K562 (cell line): ENCODE measurements around the gene SH3BP5. TPM values are rescaled to one million over a fixed set of nuclear protein-coding genes. Genes with fewer than 3 reads are reported as not detected.

Source experiments
- ATAC-seq: fragments of 200-7000 bp; cut with Tn5 transposase; 3 replicates; pipeline ENCODE4 v1.9.1; 2020; ENCODE audit warnings: moderate library complexity
- BruUV-seq: library from RNA; stranded (reverse); fragments of 400-500 nt; replicated peaks from 2 replicates; lab custom pipeline; 2021; lab: Mats Ljungman, UMichigan
- CTCF ChIA-PET: fragments of 300-600 bp; formaldehyde crosslinking; extraction: SDS; loops from one replicate; lab custom pipeline; 2021; ENCODE audit warnings: low intra/inter-chr PET ratio; lab: Yijun Ruan, JAX
- POLR2A ChIA-PET: fragments of 300-600, 350-650 bp; sonication (Branson Sonifier 250); formaldehyde crosslinking; extraction: SDS; loops from one replicate; lab custom pipeline; 2021; ENCODE audit warnings: antibody characterized with exemption, inconsistent platforms; lab: Yijun Ruan, JAX
- DNase-seq, 4 experiments: peaks; one replicate each; pipeline versions ENCODE4 v3.0.0 to v3.0.0-alpha.2; 2011 to 2018; ENCODE audit warnings: low spot score in 3 of 4, mixed read lengths in 3 of 4; ENCODE audit errors: extremely low read depth in 1 of 4
- FAIRE-seq: peaks from 2 replicates; lab custom pipeline; 2011; peaks lifted over from hg19 to GRCh38; lab: Jason Lieb, UNC
- H2AFZ ChIP-seq: 2 replicates; pipeline ENCODE4 v1.6.0; 2011; ENCODE audit warnings: low read depth, low read length, control low read depth, inconsistent platforms
- H3K27ac ChIP-seq: fragments of 200-600 bp; 3 replicates; pipeline ENCODE4 v1.8.0; 2011; ENCODE audit warnings: low read depth, mild to moderate bottlenecking, control low read depth, inconsistent platforms, low read length, moderate library complexity, mixed read lengths; ENCODE audit errors: extremely low read depth
- H3K27me3 ChIP-seq, 2 experiments: fragments of 300-600 bp in 1 of 2; 2 replicates in 1 of 2; 3 replicates in 1 of 2; pipeline versions ENCODE4 v1.6.0 to v1.8.0; 2011; ENCODE audit warnings: inconsistent platforms in 2 of 2, low read length in 2 of 2, mild to moderate bottlenecking in 1 of 2, mixed read lengths in 1 of 2, moderate library complexity in 1 of 2; ENCODE audit not compliant: control insufficient read depth in 2 of 2, insufficient read depth in 2 of 2
- H3K36me3 ChIP-seq: fragments of 300-600 bp; 3 replicates; pipeline ENCODE4 v1.8.0; 2011; ENCODE audit warnings: mild to moderate bottlenecking, low read length, inconsistent platforms; ENCODE audit not compliant: control insufficient read depth, insufficient read depth
- H3K4me1 ChIP-seq, 2 experiments: fragments of 200-600 bp in 1 of 2; replicated peaks in 1 of 2; 2 replicates in 1 of 2; 3 replicates in 1 of 2; pipeline versions ENCODE4 v1.5.1 to v1.8.0; 2011; ENCODE audit warnings: inconsistent platforms in 2 of 2, low read length in 2 of 2, mild to moderate bottlenecking in 1 of 2, mixed read lengths in 1 of 2, moderate library complexity in 1 of 2; ENCODE audit not compliant: control insufficient read depth in 2 of 2, insufficient read depth in 2 of 2
- H3K4me2 ChIP-seq: 2 replicates; pipeline ENCODE4 v1.6.1; 2011; ENCODE audit warnings: low read length, control low read depth, inconsistent platforms, mixed read lengths; ENCODE audit not compliant: insufficient read depth
- H3K4me3 ChIP-seq: fragments of 200-600 bp; sonication (generic), shearing (Covaris generic); 2 replicates; pipeline ENCODE4 v1.5.1; 2016; ENCODE audit warnings: control low read depth, inconsistent platforms
- H3K79me2 ChIP-seq: fragments of 200-600 bp; 3 replicates; pipeline ENCODE4 v1.8.0; 2011; ENCODE audit warnings: low read length, inconsistent platforms; ENCODE audit not compliant: control insufficient read depth, insufficient read depth
- H3K9ac ChIP-seq, 2 experiments: 2 replicates each; pipeline versions ENCODE4 v1.6.0 to v1.6.1; 2011; ENCODE audit warnings: low read depth in 2 of 2, low read length in 2 of 2, control low read depth in 1 of 2, inconsistent platforms in 1 of 2, mild to moderate bottlenecking in 1 of 2, mixed read lengths in 1 of 2; ENCODE audit not compliant: insufficient read depth in 1 of 2
- H3K9me1 ChIP-seq: one replicate; pipeline ENCODE4 v1.6.0; 2011; ENCODE audit warnings: inconsistent platforms, mild to moderate bottlenecking, low read length, moderate library complexity; ENCODE audit not compliant: control insufficient read depth, insufficient read depth
- H3K9me3 ChIP-seq: replicated peaks from 2 replicates; pipeline ENCODE4 v1.5.1; 2011; ENCODE audit warnings: low read depth, low read length, inconsistent platforms; ENCODE audit not compliant: control insufficient read depth, insufficient read depth
- H4K20me1 ChIP-seq: replicated peaks from 2 replicates; pipeline ENCODE4 v1.6.1; 2011; ENCODE audit warnings: low read length, inconsistent platforms, mixed read lengths; ENCODE audit not compliant: control insufficient read depth, insufficient read depth
- ADNP ChIP-seq: fragments of 200-800 bp; sonication (Bioruptor generic); IDR thresholded peaks from 2 replicates; pipeline ENCODE4 v1.6.1; 2016; ENCODE audit warnings: missing genetic modification characterization, missing compliant biosample characterization
- ASH1L ChIP-seq: fragments of 450-650 bp; IDR thresholded peaks from 2 replicates; pipeline ENCODE4 v1.6.1; 2018; ENCODE audit warnings: borderline replicate concordance, mild to moderate bottlenecking, low read depth; ENCODE audit not compliant: partially characterized antibody
- CHD2 ChIP-seq: IDR thresholded peaks from 2 replicates; pipeline ENCODE4 v1.6.1; 2011; ENCODE audit warnings: low read depth, low read length
- CTBP1 ChIP-seq: fragments of 450-650 bp; IDR thresholded peaks from 2 replicates; pipeline ENCODE4 v1.6.1; 2016; ENCODE audit warnings: borderline replicate concordance
- KLF1 ChIP-seq: fragments of 450-650 bp; IDR thresholded peaks from 2 replicates; pipeline ENCODE4 v1.6.1; 2016; ENCODE audit warnings: missing genetic modification characterization, missing compliant biosample characterization
- PBX2 ChIP-seq, 2 experiments: IDR thresholded peaks in 1 of 2; conservative IDR thresholded peaks in 1 of 2; 2 replicates each; pipeline ENCODE4 v1.6.1; 2016; ENCODE audit warnings: low read depth in 2 of 2, mild to moderate bottlenecking in 1 of 2, missing compliant biosample characterization in 1 of 2, missing genetic modification characterization in 1 of 2, moderate library complexity in 1 of 2
- ZNF133 ChIP-seq: fragments of 250-450 bp; sonication (Bioruptor Pico); IDR thresholded peaks from 2 replicates; pipeline ENCODE4 v1.4.0; 2020; ENCODE audit warnings: mild to moderate bottlenecking
- ZNF212 ChIP-seq: fragments of 450-650 bp; formaldehyde crosslinking; IDR thresholded peaks from 2 replicates; pipeline ENCODE4 v1.4.0; 2020; ENCODE audit warnings: mild to moderate bottlenecking
- ZNF324 ChIP-seq: fragments of 250-450 bp; sonication (Bioruptor Pico); IDR thresholded peaks from 2 replicates; pipeline ENCODE4 v1.4.0; 2020; ENCODE audit warnings: mild to moderate bottlenecking
- ZNF407 ChIP-seq: fragments of 450-650 bp; IDR thresholded peaks from 2 replicates; pipeline ENCODE4 v1.6.1; 2016; ENCODE audit warnings: low read depth
- WGBS: fragments of 100-300 bp; shearing (Covaris generic); methylation state at CpG from one replicate; pipeline ENCODE4 v1.1.6; 2016; ENCODE audit warnings: low coverage, mixed read lengths; ENCODE audit not compliant: insufficient coverage; ENCODE audit errors: missing lambda C conversion rate; 5-methylcytosine and 5-hydroxymethylcytosine counted together
- in situ Hi-C: fragments of 300-500 bp; cut with MboI; formaldehyde crosslinking; loops from 4 replicates; pipeline ENCODE4 v1.15.0; 2018; ENCODE audit warnings: inconsistent platforms, mixed read lengths
- intact Hi-C: fragments of 100-400 bp; cut with micrococcal nuclease; formaldehyde crosslinking; loops from 2 replicates; pipeline ENCODE4 v1.14.2; 2022
- polyA plus RNA-seq, 8 experiments: library from polyadenylated mRNA; depleted of rRNA in 4 of 8; stranded (reverse) in 5 of 8; unstranded in 3 of 8; fragments of >200 nt; fragmentation: Nextera tagmentation in 2 of 8; fragmentation: Illumina TruSeq in 1 of 8; extraction: Ambion mirVana in 2 of 8; extraction: Trizol in 1 of 8; gene quantifications; 2 replicates each; pipeline versions ENCODE4 v1.2.1 to v1.2.3, GENCODE V29; 2011 to 2014; ENCODE audit warnings: inconsistent platforms in 1 of 8, missing spikeins in 1 of 8
- total RNA-seq, 7 experiments: library from RNA; depleted of rRNA in 6 of 7; stranded (reverse); fragments of >200 nt in 6 of 7; fragmentation: Illumina TruSeq in 2 of 7; extraction: Trizol in 2 of 7; gene quantifications; 2 replicates each; pipeline versions ENCODE4 v1.2.1 to v1.2.3, GENCODE V29; 2011 to 2021; ENCODE audit warnings: low replicate concordance in 1 of 7

The SH3BP5 gene
- total and polyA plus RNA-seq, 9 of the 15 experiments (the other 6 are each of a cell fraction or from before 2014, with no cell fraction given): 2.9 to 29.0 (median 14.9) TPM

DNA sequence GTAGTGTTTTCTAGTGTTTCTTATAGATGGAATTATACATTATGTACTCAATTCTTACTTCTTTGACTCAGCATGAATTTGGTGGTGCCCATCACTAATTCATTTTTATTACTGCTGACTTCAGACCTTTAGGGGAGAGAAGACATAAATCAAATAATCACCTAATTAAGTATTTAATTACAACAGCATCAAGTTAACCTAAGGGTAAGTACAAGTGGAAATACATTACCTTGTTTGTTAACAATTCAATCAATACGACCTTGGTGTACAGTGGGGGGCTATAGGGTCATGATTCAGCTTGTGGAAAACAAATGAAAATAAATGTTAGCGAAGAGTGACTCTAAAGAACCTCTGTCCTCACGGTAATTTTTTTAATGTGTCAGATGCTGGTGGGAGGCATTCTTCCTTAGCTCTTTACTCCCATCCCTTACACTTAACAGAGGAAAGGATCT lies 126.9 kb downstream of the SH3BP5 start:
- in situ Hi-C loops: loop anchor here (25.0 kb wide), 1 partner anchor 1332 kb away; no protein-coding TSS in a partner anchor
- H3K79me2 ChIP-seq: peaks cover 43% of the 10 kb centered on the region
- FAIRE-seq (no peak), ATAC-seq (no peak), DNase-seq (no peak)
- WGBS: 4% methylated on average over 3 of the region's 3 CpGs
- H3K27me3 ChIP-seq: no peaks in the 10 kb centered on the region
- peaks cover 19% of the 10 kb centered on the region for H3K36me3 ChIP-seq
- ChIA-PET POLR2A (interaction anchor here (0.6 to 5.9 kb wide), 9 partner anchors 9 to 260 kb away, joined by 3 to 41 read pairs (median 3); partner anchors contain the start of gene RBSN), CTCF (interaction anchor here (1.1 kb wide), 2 partner anchors 198 to 200 kb away, joined by 3 to 4 read pairs; no protein-coding TSS in a partner anchor)
- no peaks in the 10 kb centered on the region for H3K9me3 ChIP-seq
- peak overlapping the region; percentile 90 for H3K4me3 ChIP-seq
- H2AFZ ChIP-seq: peak overlapping the region; percentile 98
- H4K20me1 ChIP-seq: no peaks in the 10 kb centered on the region; the same call in 1 of the 2 replicates
- BruUV-seq: TSS peak; percentile 92
- H3K9me1 ChIP-seq: no peaks in the 10 kb centered on the region
- H3K4me1 ChIP-seq: peaks cover 14% of the 10 kb centered on the region in 2 experiments; a peak in 3 of 5 replicates
- intact Hi-C loops: loop anchor here (5.0 to 10.0 kb wide), 5 partner anchors 88 to 1349 kb away; no protein-coding TSS in a partner anchor
- peak overlapping the region; percentile 89 for H3K27ac ChIP-seq
- peak overlapping the region; percentile 89 to 100 for H3K9ac ChIP-seq
- H3K4me2 ChIP-seq: peak overlapping the region; percentile 93
- no peak for TF ChIP-seq ZNF407
- no peak for TF ChIP-seq ZNF324 (CRISPR knock-in tag)
- TF ChIP-seq KLF1 (tag): no peak
- no peak for TF ChIP-seq CHD2
- no peak for TF ChIP-seq ZNF133 (CRISPR knock-in tag)
- no peak for TF ChIP-seq PBX2 (CRISPR knock-in tag; IDR thresholded peaks at IDR 0.05; ENCODE audit: low read depth)
- TF ChIP-seq PBX2 (tag; conservative IDR thresholded peaks at IDR 0.05; ENCODE audit: low read depth): peak; percentile 32; the same call in 1 of the 2 replicates
- TF ChIP-seq ZNF212 (CRISPR knock-in tag): no peak
- no peak for TF ChIP-seq ADNP (tag)
- peak; percentile 20 for TF ChIP-seq ASH1L
- no peak for TF ChIP-seq CTBP1
